ENCODE measurements around the gene LUZP2. TPM values are rescaled to one million over a fixed set of nuclear protein-coding genes. Genes with fewer than 3 reads are reported as not detected.

Gene LUZP2
- total RNA-seq, 2 donors from 2014 or later: 3.2 to 5.2 TPM

DNA sequence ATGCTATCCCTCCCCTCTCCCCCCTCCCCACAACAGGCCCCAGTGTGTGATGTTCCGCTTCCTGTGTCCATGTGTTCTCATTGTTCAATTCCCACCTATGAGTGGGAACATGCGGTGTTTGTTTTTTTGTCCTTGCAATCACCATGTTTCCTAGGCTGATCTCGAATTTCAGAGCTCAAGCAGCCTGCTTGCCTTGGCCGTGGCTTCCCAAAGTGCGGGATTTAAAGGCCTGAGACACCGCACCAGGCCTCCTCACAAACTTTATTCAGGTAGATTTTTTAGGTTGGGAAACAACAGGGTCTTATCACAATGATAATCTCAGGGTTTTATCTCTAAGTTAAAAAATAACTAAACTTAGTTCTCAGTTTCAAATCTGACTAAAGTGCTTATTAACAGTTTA lies 125.4 kb downstream of the LUZP2 start:
- no peak for ATAC-seq
- intact Hi-C loops (cut with DNase I, micrococcal nuclease): no loop called here
- DNase-seq: no peak

DNA sequence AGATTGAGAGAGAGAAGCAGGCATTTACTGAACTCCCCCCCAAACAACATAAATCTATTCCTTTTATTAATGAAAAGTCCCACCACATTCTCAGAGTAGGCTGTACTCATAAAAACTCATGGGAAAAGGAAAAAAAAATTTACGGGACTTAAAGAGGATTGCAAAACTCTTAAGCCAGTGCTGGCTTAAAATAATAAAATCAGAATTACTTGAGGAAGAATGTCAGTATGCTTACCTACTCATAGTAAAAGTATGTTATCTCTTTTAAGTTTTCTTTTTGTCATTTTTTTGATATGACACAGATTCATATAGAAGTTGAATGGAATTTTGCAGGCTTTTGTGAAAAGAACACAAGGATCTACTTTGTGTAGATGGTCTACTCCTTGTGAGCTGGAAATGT lies 126.3 kb downstream of the LUZP2 start:
- DNase-seq (no peak), ATAC-seq (no peak)
- intact Hi-C loops (cut with DNase I, micrococcal nuclease): no loop called here

DNA sequence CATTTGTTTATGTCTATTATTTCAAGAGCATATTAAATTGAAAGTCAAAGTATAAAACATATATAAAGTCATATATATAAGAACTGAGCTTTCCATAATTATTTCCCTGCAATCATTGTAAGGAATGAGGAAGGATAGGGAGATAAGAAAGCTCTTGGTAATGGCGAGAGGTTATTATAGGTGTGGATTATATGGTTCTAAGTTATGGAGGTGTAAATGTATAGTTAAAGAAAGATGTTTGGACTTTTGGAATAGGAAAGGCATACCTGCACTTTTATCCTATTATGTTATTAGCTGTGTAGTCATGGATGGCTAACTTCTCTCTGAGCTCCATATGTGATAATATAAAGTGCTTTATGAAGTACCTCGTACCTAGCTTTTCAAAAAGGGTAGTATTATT lies 127.6 kb downstream of the LUZP2 start:
- DNase-seq: no peak
- intact Hi-C loops (cut with DNase I, micrococcal nuclease): no loop called here
- ATAC-seq: peak; percentile 68

DNA sequence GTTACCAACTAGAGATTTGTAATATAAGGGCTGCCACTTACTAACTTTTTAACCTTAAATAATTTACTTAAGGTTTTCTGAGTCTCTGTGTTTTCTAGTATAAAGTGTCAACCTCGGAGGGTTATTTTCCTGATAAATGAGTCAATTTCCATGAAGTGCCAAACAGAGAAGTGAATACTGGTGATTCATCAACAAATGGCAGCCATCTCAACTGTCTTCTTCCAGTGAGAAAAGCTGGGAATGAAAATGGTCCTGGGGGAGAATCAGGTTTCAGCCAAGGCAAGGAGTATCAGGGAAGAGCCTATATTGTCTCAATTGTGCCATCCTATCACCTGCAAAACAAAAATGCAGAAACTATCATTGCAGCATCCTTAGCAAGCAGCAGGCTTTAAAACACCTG lies 129.1 kb downstream of the LUZP2 start:
- ATAC-seq (no peak), DNase-seq (no peak)
- intact Hi-C loops (cut with DNase I, micrococcal nuclease): no loop called here

DNA sequence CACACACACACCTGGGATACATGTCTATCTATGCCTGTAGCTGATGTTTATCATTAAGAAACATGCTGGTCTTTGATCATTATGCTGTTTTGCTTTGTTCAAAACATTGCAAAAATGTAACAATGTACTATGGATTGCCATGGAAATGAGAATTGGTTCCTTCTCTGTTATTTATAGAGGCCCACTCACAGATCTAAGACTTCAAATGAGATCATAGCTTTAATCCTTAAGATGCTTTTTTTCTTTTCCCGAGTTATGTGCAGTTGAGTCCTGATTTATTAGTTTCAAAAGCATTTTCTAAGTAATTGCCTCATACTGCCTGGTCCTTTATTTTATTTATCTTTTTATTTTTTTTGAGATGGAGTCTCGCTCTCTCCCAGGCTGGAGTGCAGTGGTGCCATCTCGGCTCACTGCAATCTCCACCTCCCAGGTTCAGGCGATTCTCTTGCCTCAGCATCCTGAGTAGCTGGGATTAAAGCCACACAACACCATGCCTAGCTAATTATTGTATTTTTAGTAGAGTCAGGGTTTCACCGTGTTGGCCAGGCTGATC lies 131.4 kb downstream of the LUZP2 start:
- intact Hi-C loops (cut with DNase I, micrococcal nuclease): no loop called here
- no peak for ATAC-seq
- no peak for DNase-seq

DNA sequence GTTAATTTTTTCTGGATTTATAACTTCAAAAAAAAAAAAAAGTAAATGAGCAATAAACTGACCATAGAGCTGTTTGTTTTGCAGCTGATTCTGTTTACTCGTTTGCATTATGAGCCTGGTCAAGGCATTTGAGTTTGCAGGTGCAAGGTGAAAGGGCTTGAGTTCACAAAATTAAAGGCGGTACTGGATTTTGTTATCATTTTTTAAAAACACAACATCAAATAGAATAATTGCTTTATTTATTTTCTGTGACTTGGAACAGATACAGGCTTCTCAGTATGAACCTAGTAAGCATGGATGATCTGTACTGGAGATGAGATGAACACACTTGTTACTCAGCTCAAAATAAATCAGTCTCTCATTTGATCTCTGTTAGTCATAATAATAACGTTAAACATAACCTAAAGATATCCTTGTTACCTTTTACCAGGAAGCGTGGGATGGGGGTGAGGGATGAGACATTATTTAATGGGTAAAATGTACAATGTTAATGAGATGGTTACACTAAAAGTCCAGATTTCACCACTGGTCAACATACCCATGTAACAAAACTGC lies 137.8 kb downstream of the LUZP2 start:
- no peak for DNase-seq
- no peak for ATAC-seq
- intact Hi-C loops (cut with DNase I, micrococcal nuclease): no loop called here

DNA sequence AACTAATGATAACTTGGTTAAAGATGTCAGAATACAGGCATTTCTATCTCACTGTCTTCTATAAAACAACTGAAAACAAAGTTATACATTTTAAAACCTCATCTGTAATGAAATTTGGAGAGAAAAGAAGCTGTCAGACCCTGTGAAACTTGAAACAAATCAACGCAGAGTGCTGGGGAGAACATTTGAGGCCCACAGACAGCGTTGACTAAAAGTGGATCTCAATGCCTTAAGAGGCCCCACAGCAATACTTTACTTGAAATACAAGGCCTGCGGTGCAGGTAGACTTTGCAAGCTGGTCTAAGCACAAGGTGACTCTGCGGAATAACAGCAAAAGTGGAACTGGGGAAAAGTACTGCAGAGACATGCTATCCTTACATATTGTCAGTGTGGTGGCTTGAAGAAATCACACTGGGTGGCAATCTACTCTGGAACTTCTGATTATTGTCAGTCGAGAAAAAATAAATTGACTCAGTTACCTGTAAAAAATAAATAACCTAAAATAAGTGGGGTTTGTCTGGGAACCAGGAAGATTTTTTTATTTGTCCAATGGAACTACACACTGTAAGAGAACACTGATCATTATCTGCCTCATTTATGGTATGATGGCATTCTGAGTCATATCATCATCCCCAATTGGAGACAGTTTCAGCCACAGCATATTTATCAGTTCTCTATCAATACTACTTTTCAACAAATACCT lies 138.9 kb downstream of the LUZP2 start:
- intact Hi-C loops (cut with DNase I, micrococcal nuclease): no loop called here
- DNase-seq (no peak), ATAC-seq (no peak)

DNA sequence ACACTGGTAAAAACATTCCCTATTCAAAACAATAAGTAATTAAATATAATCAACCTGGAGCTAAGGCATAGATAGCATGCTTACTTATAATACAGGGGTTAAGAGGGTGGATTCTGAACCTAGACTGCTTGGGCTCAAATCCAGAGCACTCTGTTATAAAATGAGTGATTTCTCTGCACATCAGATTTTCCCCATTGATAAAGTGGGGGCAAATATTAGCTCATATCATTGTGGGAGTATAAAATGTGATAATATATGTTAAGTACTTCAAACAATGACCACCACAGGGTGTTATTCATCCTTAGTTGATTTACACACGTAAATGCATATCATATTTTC lies 139.4 kb downstream of the LUZP2 start:
- ATAC-seq (no peak), DNase-seq (no peak)
- intact Hi-C loops (cut with DNase I, micrococcal nuclease): no loop called here

DNA sequence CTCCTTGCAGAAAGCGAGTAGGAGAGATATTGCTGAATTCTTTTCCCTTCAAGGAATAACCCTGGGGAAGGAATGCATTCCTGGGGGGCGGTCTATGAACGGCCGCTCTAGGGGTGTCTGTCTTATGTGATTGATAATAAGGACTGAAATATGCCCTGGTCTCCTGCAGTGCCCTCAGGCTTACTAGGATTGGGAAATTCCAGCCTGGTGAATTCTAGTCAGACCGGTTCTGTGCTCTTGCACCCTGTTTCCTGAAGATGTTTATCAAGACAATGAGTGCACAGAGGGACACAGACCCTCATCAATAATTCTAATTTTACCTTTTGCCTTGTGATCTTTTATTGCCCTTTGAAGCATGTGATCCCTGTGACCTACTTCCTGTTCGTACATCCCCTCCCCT lies 140.7 kb downstream of the LUZP2 start:
- ATAC-seq (no peak), DNase-seq (no peak)
- intact Hi-C loops (cut with DNase I, micrococcal nuclease): no loop called here

DNA sequence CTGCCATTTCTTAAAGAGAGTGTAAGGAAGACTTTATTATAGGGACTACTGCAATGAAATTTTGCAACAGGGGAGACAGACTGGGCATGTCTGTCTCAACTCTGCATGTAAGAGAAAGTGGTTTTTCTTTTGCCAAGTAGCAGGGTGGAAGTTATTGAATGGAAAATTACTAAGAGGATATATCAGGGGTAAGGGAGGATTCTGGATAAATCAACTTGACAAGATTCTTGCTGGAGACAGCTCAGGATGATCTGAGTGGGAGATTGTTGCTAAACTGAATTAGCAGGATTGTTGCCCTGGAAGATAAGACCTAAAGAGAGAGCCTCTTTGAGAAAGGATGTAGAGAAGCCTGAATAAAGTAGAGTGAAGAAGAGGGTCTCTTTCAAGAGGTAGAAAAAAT lies 145.8 kb downstream of the LUZP2 start:
- intact Hi-C loops (cut with DNase I, micrococcal nuclease): no loop called here
- DNase-seq (no peak), ATAC-seq (no peak)

DNA sequence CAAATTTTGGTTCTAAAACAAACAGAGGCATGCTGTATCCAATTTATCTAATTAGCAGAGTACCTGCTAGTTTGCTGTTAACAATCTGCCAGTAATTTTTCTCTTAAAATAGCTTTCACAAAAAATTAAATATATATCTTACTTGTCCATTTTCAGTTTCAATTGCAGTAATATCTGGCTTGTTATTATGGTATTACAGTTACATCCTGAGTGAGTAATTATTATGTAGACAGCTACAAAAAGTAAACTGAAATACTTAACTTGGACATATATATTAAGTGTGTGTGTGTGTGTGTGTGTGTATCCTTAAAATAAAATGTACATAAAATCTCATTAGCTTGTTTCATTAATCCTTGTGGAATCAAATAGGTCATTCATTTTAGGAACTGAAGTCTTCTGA lies 148.7 kb downstream of the LUZP2 start:
- no peak for DNase-seq
- intact Hi-C loops (cut with DNase I, micrococcal nuclease): no loop called here
- no peak for ATAC-seq

DNA sequence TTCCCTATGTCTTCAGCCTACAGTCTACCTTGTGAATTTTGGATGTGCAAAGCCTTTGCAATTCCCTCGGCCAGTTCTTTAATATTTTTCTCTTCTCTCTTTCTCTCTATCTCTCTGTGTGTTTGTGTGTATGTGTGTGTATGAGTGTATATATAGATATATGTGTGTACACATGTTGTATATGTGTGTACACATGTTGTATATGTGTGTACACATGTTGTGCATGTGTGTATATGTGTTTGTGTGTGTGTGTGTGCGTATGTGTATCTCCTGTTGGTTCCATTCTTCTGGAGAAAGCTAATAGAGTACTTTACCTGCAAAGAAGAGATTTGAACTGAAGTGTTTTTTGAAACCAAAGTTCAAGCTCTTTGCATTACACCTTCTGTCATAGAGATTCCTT lies 155.0 kb downstream of the LUZP2 start:
- intact Hi-C loops (cut with DNase I, micrococcal nuclease): no loop called here
- no peak for DNase-seq
- no peak for ATAC-seq

DNA sequence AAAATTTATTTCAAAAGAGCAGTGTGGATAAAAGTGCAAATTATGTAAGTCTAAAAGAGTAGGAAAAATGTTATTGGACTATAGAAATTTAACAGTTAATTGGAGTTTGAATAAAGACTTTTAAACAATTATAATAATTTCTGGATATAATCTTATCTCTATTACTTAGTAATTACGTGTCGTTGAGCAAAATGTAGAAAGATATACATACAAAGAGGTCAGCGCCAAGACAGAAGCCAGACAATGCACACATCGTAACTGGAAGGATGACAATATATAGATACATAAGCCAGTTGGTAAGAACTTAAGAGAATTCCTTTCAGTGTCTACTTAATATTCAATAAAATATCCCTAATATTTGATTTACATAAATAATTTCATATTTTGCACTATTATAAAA lies 157.0 kb downstream of the LUZP2 start:
- intact Hi-C loops (cut with DNase I, micrococcal nuclease): no loop called here
- no peak for DNase-seq
- no peak for ATAC-seq

DNA sequence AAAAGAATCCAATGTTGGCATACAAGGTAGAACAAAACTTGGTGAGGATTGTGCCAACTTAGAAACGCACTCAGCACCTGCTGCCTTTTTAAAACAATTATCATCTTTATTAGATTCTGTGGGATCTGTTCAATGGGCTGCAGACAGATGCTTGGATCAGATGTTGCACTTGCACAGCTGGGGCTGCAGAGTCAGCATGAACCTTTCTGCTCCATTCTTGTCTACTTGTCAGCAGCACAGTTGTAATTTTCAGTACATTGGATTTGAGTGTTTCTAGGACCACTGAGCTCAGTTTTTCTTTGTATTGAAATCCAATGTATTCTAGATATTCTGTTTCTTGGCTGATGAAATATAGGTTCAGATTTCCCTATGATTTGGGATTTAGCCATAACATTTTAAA lies 164.5 kb downstream of the LUZP2 start:
- intact Hi-C loops (cut with DNase I, micrococcal nuclease): no loop called here
- ATAC-seq (no peak), DNase-seq (no peak)

DNA sequence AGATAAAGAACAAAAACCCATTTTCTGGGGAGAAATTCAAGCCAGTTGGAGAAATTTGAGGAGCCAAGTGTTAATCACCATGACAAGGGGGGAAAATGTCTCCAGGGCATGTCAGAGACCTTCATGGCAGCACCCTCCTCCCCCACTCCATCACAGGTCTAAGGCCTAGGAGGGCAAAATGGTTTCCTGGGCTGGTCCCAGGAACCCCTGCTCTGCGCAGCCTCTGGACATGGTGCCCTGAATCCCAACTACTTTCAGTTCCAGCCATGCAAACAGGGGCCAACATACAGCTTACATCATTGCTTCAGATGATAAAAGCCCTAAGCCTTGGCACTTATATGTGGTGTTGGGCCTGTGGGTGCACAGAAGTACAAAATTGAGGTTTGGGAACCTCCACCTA lies 167.5 kb downstream of the LUZP2 start:
- DNase-seq (no peak), ATAC-seq (no peak)
- intact Hi-C loops (cut with DNase I, micrococcal nuclease): no loop called here

DNA sequence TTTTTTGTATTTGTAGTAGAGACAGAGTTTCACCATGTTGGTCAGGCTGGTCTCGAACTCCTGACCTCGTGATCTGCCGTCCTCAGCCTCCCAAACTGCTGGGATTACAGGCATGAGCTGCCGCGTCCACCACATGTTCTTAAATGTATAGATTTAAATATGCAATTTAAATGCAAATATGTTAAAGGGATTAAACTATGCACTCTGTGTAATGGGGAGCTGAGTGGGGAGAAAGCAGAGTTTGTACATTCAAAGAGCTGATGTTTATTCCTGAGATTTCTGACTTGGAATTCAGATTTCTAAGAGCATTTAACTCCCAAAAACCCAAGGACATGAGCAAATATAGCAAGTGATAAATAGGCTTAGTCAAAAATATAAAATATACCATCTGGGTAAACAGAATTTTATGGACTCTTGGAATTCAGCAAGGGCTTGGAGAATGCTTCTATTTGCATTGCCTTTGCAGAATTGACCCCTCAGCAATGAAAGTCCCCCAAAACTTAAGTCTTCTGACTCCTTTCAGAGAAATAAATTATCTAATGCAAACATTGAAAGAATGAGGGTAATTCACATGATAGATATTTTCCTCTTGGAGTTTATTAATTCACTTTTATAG lies 170.6 kb downstream of the LUZP2 start:
- no peak for ATAC-seq
- no peak for DNase-seq
- intact Hi-C loops (cut with DNase I, micrococcal nuclease): no loop called here

DNA sequence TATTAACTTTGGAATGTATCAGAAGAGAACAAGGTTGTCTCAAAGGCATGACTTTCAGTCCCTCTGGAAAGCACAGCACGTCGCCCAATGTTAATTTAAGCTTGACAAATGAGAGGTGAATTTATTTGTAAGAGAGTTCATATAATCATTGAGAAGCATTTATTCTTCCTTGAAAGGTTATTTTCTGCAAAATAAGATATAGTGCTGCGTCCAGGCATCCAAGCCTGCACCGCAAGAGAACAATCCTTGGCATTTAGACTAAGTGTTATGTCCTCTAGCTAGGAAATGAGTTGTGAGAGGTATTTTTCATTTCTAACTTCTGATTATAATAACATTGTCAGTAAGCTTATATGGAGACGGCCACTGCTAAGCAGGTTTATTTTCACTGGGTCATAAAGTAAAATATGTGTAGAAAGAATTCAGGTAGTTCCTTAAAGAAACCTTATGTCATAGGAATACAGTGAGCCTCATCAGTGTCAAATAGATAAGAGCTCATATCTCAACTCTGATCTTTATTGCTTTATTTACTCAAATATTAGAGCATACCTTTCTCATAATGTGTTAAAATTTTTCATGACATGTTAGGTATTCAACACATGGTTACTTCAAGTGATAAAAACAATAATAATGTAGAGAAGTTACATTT lies 182.0 kb downstream of the LUZP2 start:
- intact Hi-C loops (cut with DNase I, micrococcal nuclease): no loop called here
- DNase-seq (no peak), ATAC-seq (no peak)

DNA sequence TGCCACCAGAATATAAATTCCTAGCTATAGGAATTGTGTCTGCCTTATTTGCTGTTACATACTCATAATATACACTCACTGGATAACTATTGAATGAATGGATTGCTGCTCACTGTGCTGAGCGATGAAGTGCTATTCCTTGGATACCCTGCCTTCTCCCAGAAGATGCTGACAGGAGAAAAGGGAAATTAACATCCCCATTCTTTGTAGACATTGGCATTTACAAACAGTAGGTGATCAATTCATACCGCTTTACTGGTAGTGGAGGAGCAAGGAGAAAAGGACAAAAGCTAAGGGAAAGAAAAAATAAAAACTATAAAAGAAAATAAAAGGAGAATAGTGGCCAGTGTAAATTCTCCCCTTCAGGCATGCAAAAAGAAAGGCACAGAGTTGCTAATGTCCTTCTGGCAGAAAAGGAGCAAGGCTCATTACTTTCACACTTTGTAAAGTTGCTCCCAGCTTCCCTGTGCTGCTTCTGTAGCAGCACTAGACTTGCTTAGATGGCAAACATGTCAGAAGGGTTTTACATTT lies 183.0 kb downstream of the LUZP2 start:
- no peak for ATAC-seq
- DNase-seq: no peak
- intact Hi-C loops (cut with DNase I, micrococcal nuclease): no loop called here

DNA sequence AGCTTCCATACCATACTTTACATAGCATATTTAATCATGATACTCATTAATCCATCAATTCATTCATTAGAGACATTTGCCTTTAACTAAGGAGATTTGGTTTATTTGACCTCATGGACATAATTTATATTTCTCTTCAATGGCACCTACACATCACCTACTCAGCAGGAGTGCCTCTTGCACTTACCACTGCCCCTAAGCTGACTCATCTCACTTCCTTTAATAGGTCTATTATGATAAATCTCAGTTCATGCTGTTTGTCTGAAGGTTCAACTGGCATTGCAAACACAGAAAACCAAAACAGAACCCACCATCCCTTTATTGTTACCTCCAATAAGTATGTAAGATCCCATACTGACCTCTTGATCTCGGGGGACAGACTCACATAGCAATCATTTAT lies 186.7 kb downstream of the LUZP2 start:
- intact Hi-C loops (cut with DNase I, micrococcal nuclease): no loop called here
- no peak for DNase-seq
- ATAC-seq: no peak

DNA sequence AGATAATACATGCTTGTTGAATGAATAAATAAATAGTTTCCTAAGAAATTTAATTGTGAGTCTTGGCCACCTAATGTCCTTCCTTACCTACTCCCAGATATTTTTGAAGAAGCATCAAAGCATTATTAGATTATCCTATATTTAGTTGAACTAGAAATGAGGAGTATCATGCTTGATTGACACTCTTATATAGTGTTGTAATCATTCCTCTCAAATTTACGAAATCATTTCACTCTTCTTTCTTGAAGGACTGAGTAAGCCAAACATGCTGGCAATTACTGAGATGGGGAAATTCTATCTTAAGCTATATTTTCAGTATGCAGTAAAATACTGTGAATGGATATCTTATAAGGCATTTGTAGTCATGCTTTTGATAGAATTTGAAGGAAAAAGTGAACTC lies 189.0 kb downstream of the LUZP2 start:
- intact Hi-C loops (cut with DNase I, micrococcal nuclease): no loop called here
- no peak for ATAC-seq
- DNase-seq: no peak

Data from left colon (tissue), 2 donors.